ENCODE measurements around the gene TCFL5.
A peak's percentile ranks its signal among the peaks of the same experiment; 100 is the strongest.
"Not testable (repeated sequence)": the region's sequence is repeated elsewhere in the genome, so short reads cannot be mapped to it uniquely, and the experiment has no call there.

The TCFL5 gene

DNA sequence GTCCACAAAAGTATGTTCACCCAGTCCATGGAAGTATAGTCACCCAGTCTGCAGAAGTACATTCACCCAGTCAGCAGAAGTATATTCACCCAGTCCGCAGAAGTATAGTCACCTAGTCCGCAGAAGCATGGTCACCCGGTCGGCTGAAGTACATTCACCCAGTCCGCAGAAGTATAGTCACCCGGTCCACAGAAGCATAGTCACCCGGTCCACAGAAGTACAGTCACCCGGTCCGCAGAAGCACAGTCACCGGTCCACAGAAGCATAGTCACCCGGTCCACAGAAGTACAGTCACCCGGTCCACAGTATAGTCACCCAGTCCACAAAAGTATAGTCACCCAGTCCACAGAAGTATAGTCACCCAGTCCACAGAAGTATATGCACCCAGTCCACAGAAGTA is 8.8 kb downstream of the TCFL5 start:
- no peak for DNase-seq

DNA sequence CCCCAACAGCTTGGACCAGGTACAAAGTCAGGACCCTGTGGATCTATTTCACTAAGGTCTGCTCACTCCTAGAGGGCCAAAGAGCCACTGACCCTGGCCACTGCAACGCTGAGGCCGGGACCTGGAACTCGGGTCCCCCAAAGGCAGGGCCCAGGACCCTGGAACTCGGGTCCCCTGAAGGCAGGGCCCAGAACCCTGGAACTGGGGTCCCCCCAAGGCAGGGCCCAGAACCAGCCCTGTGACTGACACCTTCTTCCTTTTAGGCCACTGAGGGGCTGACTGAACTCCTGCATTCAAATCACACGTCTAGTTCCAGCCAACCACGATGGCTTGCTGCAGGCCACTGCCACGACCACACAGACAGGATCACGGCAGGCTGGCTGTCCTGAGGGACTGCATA is 9.4 kb downstream of the TCFL5 start:
- DNase-seq = no peak

DNA sequence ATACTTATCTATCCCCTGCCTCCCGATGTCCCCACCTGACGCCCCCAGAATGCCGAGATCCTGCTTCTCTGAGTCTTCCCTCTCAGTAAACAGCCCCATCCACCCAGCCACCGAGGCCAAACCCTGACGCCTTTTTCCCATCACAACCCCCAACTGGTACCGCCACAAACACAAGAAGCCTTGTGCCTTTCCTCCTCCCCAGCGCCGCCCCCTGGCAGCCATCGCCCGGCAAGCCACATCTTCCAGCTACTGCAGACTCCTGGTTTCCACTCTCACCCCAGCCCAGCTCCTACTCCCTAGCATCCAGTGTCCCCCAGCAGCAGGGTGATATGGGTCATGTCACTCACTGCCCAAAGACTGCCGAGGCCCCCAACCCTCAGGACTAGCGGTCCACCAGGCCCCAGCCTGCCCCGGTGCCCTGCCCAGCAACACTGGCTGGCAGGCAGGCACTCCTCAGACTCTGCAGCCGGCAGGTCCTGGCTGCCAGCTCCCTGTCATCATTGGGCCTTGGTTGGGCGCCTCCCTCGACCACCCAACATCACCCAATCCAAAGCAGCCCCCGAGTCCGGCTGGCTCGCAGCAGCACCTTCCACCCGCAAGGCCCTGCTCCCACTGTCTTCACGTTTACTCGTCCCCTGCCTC is 11.2 kb downstream of the TCFL5 start:
- no peak for DNase-seq

DNA sequence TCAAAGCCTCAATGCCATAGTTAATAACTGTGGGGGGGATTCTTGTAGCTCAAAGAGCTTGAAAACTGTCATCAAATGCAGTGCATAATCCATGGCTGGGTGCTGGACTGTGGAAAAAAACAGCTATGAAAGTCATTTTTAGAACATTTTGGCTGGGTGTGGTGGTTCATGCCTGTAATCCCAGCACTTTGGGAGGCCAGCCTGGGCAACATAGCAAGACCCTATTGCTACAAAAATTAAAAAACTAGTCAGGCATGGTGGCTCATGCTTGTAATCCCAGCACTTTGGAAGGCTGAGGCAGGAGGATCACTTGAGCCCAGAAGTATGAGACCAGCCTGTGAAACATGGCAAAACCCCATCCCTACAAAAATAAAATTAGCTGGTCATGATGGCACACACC is 12.2 kb downstream of the TCFL5 start:
- no peak for DNase-seq

DNA sequence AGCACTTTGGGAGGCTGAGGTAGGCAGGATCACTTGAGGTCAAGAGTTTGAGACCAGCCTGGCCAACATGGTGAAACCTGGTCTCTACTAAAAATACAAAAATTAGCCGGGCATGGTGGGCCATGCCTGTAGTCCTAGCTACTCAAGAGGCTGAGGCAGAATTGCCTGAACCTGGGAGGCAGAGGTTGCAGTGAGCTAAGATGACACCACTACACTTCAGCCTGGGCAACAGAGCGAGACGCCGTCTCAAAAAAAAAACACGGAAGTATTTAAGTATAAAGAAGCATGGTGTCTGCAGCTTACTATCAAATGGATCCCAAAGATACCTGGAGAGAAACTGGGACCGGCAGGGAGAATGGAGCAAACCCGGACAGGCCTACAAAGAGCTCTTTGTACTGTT is 12.7 kb downstream of the TCFL5 start:
- DNase-seq = not testable (repeated sequence)

DNA sequence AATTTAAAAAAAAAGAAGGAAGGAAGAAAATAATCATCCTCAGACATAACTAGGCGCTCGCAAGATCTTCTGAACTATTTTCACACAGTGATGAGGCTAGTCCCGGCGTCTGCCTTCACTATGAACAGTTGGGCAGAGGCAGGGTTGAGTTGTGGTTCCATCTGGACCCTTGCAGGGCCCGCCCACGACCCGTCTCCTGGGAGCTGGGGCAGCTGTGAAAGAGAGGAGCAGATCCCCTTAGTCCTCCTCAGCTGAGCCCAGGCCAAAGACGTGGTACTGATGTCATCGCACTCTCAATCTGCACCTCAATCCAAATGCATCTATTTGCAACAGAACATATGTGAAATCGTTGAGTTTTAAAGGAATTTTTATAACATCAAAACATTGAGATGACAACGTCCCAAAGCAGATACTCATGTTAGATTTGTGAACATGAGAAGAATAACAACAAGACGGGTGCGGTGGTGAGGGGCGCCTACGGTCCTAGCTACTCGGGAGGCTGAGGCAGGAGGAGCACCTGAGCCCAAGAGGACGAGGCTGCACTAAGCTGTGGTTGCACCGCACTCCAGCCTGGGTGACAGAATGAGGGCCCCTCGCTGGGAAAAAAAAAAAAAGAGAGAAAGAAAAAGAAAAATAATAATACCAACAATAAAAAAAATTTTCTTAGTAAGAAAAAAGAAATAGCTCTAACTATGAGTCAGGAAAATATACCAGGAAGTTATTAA is 15.3 kb downstream of the TCFL5 start:
- DNase-seq = no peak

DNA sequence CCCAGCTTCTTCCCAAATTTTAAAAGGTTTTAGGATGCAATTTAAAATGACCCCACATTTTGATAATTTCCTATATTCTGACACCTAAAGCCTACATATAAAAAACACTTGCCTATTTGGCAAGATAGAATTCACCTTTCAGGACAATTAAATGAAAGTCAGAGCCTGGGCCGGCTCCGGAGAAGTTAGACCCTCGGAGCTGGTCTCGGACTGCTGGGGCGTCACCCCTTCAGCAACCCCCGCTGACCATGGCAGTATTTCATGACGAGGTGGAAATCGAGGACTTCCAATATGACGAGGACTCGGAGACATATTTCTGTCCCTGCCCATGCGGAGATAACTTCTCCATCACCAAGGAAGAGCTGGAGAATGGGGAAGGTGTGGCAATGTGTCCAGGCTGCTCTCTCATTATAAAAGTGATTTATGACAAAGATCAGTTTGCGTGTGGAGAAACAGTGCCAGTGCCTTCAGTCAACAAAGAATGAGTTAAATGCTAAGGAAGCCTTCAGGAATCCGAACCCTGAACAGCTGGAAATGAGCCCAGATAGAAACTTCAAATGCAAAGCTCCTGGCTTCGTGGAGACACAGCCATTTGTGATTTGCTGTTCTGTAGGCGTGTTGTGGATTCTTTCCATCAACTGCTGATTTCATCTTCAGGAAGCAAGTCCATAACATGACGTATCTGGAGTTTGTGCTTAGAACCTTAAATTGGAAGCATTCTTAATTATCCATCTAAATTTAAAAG is 16.0 kb downstream of the TCFL5 start:
- DNase-seq = no peak

DNA sequence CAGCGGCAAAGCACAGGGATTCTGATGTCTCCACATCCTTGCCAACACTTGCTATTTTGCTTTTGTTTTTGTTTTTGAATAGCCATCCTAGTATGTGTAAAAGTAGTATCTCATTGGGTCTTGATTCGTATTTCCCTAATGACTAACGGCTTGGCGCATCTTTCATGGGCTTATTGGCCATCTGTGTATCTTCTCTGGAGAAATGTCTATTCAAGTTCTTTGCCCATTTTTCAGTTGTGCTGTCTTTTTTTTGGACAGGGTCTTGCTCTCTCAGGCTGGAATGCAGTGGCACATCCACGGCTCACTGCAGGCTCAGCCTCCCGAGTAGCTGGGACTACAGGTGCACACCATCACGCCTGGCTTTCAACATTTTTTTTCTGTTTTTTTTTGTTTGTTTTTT is 17.4 kb downstream of the TCFL5 start:
- no peak for DNase-seq

DNA sequence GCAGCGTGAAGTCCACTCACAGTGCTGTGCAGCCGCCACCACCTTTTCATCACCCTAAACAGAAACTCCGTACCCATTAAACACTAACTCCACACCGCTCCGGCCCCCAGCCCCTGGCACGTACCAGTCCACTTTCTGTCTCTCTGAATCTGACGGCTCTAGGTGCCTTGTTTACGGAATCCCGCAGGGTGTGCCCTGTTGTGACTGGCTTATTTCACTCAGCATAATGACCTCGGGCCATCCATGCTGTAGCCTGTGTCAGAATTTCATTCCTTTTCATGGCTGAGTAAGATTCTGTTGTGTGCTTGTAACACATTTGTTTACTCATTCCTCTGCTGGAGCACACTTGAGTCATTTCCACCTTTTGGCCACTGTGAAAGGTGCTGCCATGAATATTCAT is 18.0 kb downstream of the TCFL5 start:
- no peak for DNase-seq

DNA sequence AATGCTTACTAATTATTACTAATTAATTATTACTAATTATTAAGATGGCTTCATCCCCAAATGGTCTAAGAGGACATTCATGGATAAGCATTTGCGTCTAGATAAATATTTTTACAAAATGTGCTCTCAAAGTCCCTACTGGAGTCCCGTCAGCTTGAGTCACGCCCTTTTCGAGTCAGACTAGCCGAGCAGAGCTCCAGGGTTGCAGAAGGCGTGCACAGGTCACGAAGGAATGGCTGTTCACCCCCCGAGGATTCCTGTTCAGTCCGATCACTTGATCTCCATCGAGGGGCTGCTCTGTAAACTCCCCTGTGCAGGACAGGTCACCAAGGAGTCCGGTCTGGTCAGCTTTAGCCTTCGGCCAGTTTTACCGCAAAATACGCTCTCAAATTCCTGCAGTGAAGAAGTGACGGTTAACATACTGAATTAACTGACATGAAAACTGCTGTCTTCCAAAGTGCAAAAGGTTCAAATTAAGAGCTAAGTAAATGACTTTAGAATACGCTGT is 19.9 kb downstream of the TCFL5 start:
- no peak for DNase-seq

DNA sequence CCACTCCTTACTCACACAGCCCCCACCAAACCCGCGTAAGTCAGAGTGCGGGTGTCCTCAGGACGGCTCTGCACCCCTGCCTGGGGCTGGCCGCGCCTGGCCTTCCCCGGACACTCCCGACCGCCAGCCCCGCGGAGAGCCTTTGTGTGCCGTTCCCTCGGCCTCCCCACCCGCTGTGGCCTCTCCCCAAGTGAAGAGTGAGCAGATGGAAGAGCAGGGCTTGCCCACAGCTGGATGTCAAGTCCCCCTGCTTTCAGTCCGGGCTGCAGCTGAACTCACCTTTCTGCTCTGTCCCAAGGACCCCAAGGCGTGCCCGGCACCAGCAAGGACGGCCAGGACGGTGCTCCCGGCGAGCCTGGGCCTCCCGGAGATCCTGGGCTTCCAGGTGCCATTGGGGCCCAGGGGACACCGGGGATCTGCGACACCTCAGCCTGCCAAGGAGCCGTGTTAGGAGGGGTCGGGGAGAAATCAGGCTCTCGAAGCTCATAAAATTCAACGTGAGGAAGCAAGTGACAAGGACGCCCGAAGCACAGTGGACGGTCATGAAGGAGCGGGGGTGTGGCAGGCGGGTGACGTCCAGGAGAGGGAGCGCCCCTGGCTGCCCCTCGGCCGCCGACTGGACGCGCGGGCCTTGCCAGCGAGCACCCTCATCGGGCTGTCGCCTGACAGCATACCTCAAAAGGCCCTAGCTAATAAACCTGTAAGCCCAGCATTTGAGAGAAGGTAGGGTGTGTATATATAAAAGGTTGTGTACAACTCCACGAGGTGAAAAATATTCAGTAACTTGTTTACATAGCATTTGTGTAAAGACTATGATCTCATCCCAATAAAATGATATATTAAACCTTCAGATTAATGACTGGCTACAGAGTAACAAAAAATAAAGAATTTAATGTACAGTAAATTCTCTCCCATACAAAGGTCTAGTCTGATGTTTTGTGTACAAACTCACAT is 21.1 kb downstream of the TCFL5 start:
- no peak for DNase-seq

DNA sequence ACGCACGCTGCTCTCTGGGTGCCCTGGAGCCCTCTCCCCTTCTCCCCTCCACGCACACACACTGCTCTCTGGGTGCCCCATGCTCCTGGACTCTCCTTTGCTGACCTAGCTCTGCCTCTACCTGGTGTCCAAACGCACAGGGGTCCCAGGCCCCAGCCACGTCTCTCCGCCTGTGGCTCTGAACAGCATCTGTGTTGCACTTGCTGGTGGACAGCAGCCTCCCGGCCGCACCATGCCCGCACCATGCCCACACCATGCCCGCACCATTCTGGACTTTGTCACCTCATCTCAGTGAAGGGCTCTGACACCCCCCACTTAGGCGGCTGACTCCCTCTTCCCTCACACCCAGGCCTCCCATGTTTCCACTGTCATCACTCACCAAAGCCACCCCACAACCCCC is 21.8 kb downstream of the TCFL5 start:
- no peak for DNase-seq

DNA sequence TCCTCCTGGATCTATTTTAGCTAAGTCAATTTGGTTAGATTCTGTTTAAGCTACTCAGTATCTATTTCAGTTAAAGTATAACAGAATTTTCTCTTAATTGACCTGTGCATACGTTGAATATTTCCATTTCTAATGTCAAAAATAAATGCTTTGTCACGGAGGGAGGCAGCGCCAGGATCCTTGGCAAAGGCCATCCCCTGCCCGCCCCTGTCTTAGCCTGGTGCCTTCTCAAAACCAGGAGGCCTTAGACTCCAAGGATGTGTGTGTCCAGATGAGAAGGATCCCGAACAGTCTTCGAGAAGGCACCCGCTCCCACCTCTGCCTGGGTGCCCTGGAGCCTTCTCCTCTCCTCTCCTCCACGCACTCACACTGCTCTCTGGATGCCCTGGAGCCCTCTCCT is 22.4 kb downstream of the TCFL5 start:
- no peak for DNase-seq

DNA sequence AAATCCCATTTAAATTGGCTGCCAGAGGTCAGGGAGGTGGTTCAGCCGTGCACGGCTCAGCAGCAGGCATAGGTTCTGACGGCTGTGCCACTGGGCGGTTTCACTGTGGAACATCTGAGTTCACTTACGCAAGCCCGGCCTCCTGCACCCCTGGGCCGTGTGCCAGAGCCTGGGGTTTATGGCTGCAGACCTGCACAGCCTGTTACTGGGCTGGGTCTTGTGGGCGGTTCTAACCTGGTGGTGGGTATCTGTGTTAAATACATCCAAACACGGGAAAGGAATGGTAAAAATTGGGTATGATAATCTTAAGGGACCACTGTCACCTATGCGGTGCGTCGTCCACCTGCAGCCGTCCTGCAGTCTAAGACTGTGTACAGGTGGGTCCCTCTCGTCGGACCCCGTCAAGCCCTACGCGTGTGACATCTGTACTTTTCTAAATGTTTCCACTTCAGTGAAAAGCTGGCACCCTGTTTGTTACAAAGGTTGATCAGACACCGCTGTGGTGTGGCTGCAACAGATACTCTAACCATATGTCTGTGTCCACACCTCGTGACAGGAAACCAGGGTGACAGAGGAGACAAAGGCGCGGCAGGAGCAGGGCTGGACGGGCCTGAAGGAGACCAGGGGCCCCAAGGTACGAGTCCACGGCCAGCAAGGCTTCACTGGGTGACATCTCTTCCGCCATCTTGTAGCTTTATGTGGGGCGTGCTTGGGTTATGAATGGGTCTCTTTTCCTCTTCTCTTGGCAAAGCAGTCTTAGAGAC is 23.3 kb downstream of the TCFL5 start:
- DNase-seq = peak; percentile 54

DNA sequence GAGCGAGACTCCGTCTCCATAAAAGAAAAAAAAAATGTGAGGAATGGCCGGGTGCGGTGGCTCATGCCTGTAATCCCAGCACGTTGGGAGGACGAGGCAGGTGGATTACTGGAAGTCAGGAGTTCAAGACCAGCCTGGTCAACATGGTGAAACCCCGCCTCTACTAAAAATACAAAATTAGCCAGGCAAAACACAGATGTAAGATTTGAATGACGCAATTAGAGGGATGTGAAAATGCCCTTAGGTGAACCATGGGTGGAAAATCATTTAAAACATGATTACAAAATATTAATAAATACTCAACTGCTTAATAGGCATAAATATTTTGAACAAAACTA is 23.9 kb downstream of the TCFL5 start:
- no peak for DNase-seq

DNA sequence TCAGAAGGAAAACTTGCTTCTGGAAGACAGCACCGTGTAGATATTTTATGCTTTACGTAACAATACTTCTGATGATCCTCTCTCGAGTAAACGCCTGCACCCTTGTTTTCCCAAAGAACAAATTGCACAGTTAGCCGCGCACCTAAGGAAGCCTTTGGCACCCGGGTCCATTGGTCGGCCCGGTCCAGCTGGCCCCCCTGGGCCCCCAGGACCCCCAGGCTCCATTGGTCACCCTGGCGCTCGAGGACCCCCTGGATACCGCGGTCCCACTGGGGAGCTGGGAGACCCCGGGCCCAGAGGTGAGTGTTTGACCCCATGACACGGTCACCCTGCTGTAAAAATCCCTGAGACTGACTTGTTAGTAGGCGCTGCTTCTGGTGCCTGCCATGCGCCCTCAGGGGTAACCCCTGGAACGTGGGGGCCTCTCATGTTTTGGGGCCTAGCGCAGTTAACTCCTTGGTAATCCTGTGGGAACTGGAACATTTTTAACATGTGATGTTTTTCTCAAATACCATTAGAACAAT is 24.6 kb downstream of the TCFL5 start:
- no peak for DNase-seq

DNA sequence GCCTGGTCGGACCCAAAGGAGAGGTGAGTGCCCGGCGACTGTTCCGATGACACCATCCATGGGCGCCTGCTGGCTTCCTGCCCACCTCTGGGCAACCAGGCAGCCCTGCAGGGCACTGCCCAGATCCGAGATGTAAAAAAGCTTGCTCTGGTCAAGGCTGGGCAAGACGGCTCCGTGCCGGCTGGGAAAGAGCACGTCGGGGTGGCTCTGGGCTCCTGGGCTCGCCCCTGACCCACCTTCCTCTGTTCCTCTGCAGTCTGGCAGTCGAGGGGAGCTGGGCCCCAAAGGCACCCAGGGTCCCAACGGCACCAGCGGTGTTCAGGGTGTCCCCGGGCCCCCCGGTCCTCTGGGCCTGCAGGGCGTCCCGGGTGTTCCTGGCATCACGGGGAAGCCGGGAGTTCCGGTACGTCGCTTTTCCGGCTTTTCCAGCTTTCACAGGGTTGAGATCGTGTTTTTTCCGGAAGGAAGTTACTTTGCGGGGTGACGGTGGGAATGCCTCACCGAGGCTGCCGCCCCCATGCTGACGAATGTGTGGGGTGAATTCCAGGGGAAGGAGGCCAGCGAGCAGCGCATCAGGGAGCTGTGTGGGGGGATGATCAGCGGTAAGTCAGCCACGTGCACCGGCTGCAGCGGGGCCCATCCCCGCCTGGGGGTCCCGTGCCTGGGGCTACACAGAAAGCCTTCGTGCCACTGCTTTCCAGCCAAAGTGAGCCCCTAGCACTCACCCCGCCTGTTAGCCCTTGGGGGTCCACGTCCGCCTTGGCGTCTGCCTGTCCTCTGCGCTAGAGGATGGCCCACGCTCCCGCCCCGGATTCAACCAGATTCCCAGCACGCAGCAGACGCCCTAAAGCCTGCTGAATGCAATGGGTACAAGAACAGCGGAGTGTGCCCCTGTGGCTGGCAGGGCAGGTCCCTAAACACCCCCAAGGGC is 25.4 kb downstream of the TCFL5 start:
- DNase-seq = no peak

DNA sequence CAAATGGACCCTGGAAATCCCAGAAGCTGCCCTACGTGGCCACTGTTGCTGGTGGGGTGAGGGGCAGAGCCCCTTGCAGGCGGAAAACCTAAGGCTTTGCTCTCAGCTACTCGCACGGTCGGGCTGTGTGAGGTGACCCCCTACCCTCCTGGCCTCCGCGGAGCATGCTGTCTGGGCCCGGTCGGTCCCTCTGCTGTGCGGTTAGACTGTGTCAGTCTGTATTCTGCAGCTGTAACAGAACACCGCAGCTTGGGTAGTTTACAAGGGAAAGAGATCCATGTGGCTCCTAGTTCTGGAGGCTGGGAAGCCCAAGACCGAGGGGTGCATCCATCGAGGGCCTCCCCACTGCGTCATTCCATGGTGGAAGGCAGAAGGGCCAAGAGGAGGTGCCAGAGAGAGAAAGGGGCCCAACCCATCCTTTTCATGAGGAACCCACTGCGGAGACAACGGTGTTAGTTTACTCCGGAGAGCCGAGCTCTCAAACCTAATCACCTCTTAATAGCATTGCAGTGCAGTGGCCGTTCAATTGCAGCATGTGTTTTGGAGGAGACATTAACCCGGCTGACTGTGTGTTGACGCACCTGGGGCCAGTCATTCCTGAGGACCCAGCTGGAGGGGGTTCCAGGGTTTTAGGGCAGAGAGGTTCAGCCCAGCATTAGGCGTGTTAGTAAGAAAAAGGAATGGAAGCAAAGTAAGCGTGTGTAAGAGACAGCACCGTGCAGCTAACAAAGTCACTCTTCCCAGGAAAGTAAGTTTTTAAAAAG is 26.5 kb downstream of the TCFL5 start:
- DNase-seq = no peak

DNA sequence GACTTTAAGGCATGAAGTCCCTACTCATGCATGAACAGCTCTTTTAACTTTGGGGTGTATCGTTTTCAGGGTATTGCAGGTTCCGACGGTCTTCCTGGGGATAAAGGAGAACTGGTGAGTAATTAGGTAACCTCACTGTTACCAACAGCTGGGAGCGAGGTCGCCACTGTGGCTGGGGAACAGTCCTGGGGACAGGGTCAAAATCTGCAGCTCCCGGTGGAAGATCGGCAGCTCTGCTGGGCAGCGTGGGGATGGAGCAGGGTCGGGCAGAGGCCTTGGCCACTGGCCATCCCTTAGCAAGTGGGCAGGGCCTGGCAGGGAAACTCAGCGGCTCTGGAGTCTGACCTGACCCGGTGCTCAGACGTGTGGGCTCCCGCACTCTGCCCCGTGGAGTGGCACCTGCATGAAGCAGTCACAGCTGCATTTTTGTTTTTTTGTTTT is 28.7 kb downstream of the TCFL5 start:
- DNase-seq = no peak
